SK-N-SH (cell line): Measurements from ENCODE around the gene ACVRL1. TPM values are rescaled to one million over a fixed set of nuclear protein-coding genes. Genes with fewer than 3 reads are reported as not detected.

Experiments used
- CTCF ChIA-PET: fragments of 300-600, 350-600 bp; formaldehyde crosslinking; extraction: SDS; loops from one replicate; lab custom pipeline; 2021; lab: Yijun Ruan, JAX
- POLR2A ChIA-PET: fragments of 350-600 bp; sonication (Branson Sonifier 250); formaldehyde crosslinking; extraction: SDS; loops from one replicate; lab custom pipeline; 2020; ENCODE audit warnings: antibody characterized with exemption, inconsistent platforms; lab: Yijun Ruan, JAX
- DNase-seq: peaks from one replicate; pipeline ENCODE4 v3.0.0; 2012
- H2AFZ ChIP-seq: fragments of 200-600 bp; sonication (generic); 2 replicates; pipeline ENCODE4 v1.8.1; 2016; ENCODE audit warnings: antibody characterized with exemption, mild to moderate bottlenecking, low read depth
- H3F3A ChIP-seq: fragments of 200-600 bp; sonication (generic); replicated peaks from 2 replicates; pipeline ENCODE3; 2016; ENCODE audit warnings: antibody characterized with exemption, mild to moderate bottlenecking; ENCODE audit not compliant: insufficient read depth
- H3K27ac ChIP-seq, 2 experiments: fragments of 200-500 bp in 1 of 2; fragments of 200-600 bp in 1 of 2; sonication (Bioruptor generic) in 1 of 2; sonication (generic), shearing (Covaris generic) in 1 of 2; 2 replicates each; pipeline versions ENCODE4 v1.5.1 to v1.6.1; 2014 to 2016; ENCODE audit warnings: low read depth in 2 of 2, inconsistent platforms in 1 of 2, low read length in 1 of 2, mild to moderate bottlenecking in 1 of 2, mixed read lengths in 1 of 2
- H3K27me3 ChIP-seq: fragments of 200-600 bp; sonication (generic), shearing (Covaris generic); 2 replicates; pipeline ENCODE4 v1.6.1; 2016; ENCODE audit warnings: mixed run types; ENCODE audit not compliant: insufficient read depth
- H3K36me3 ChIP-seq, 2 experiments: fragments of 200-500 bp in 1 of 2; fragments of 200-600 bp in 1 of 2; sonication (Bioruptor generic) in 1 of 2; sonication (generic) in 1 of 2; replicated peaks in 1 of 2; 2 replicates each; pipeline versions ENCODE3 to v1.5.1; 2014 to 2016; ENCODE audit warnings: low read length in 1 of 2, mild to moderate bottlenecking in 1 of 2; ENCODE audit not compliant: insufficient read depth in 2 of 2, control insufficient read depth in 1 of 2
- H3K4me1 ChIP-seq, 2 experiments: fragments of 200-500 bp in 1 of 2; fragments of 200-600 bp in 1 of 2; sonication (Bioruptor generic) in 1 of 2; sonication (generic), shearing (Covaris generic) in 1 of 2; 2 replicates each; pipeline versions ENCODE4 v1.5.1 to v1.6.1; 2014 to 2016; ENCODE audit warnings: low read depth in 1 of 2, low read length in 1 of 2, mixed run types in 1 of 2; ENCODE audit not compliant: insufficient read depth in 2 of 2, control insufficient read depth in 1 of 2
- H3K4me2 ChIP-seq: fragments of 200-600 bp; sonication (generic), shearing (Covaris generic); 2 replicates; pipeline ENCODE4 v1.6.1; 2017; ENCODE audit warnings: mixed run types
- H3K4me3 ChIP-seq, 2 experiments: fragments of 200-500 bp in 1 of 2; fragments of 200-600 bp in 1 of 2; sonication (Bioruptor generic) in 1 of 2; sonication (generic), shearing (Covaris generic) in 1 of 2; 2 replicates each; pipeline versions ENCODE4 v1.5.1 to v1.8.1; 2014 to 2016; ENCODE audit warnings: low read depth in 2 of 2, inconsistent platforms in 1 of 2, low read length in 1 of 2, mild to moderate bottlenecking in 1 of 2, mixed read lengths in 1 of 2, moderate library complexity in 1 of 2
- H3K79me2 ChIP-seq: fragments of 200-600 bp; sonication (generic); 2 replicates; pipeline ENCODE4 v1.8.1; 2017; ENCODE audit warnings: mild to moderate bottlenecking; ENCODE audit not compliant: insufficient read depth
- H3K9ac ChIP-seq: fragments of 200-600 bp; sonication (generic); 2 replicates; pipeline ENCODE4 v1.6.1; 2017; ENCODE audit warnings: mixed run types
- H3K9me2 ChIP-seq: fragments of 200-600 bp; sonication (generic); 2 replicates; pipeline ENCODE4 v1.6.1; 2017; ENCODE audit warnings: mixed run types
- H3K9me3 ChIP-seq: fragments of 200-600 bp; sonication (generic); 2 replicates; pipeline ENCODE4 v1.6.1; 2017; ENCODE audit warnings: mixed run types, mild to moderate bottlenecking, moderate library complexity
- H4K20me1 ChIP-seq: fragments of 200-600 bp; sonication (generic); 2 replicates; pipeline ENCODE4 v1.6.1; 2017; ENCODE audit warnings: mild to moderate bottlenecking, mixed run types; ENCODE audit not compliant: insufficient read depth
- ELF1 ChIP-seq: IDR thresholded peaks from 2 replicates; pipeline ENCODE4 v1.4.0; 2012
- EP300 ChIP-seq, 2 experiments: IDR thresholded peaks; 2 replicates each; pipeline versions ENCODE4 v1.4.0 to v1.6.1; 2012; ENCODE audit warnings: borderline replicate concordance in 1 of 2, low read depth in 1 of 2, low read length in 1 of 2
- EZH2phosphoT487 ChIP-seq: fragments of 200-600 bp; sonication (generic); IDR thresholded peaks from 2 replicates; pipeline ENCODE4 v1.6.1; 2017; ENCODE audit warnings: low read depth, mixed run types, mild to moderate bottlenecking, antibody characterized with exemption, moderate library complexity, borderline replicate concordance
- FOSL2 ChIP-seq: IDR thresholded peaks from 2 replicates; pipeline ENCODE4 v1.4.0; 2012; ENCODE audit warnings: low read depth, mild to moderate bottlenecking, moderate library complexity, borderline replicate concordance
- FOXJ3 ChIP-seq: sonication (generic); formaldehyde crosslinking; IDR thresholded peaks from 2 replicates; pipeline ENCODE4 v1.5.1; 2020; ENCODE audit warnings: mild to moderate bottlenecking, missing genetic modification reagents
- FOXM1 ChIP-seq: IDR thresholded peaks from 2 replicates; pipeline ENCODE4 v1.4.0; 2012; ENCODE audit warnings: low read depth, mild to moderate bottlenecking
- GABPA ChIP-seq: IDR thresholded peaks from 2 replicates; pipeline ENCODE4 v1.4.0; 2012; ENCODE audit warnings: low read depth, mild to moderate bottlenecking
- GATA2 ChIP-seq: sonication (generic); formaldehyde crosslinking; IDR thresholded peaks from 2 replicates; pipeline ENCODE4 v1.5.0; 2020; ENCODE audit warnings: mild to moderate bottlenecking, missing genetic modification reagents
- NFIC ChIP-seq: IDR thresholded peaks from 2 replicates; pipeline ENCODE4 v1.4.0; 2012; ENCODE audit warnings: borderline replicate concordance
- RFX5 ChIP-seq: IDR thresholded peaks from 2 replicates; pipeline ENCODE4 v1.6.1; 2012; ENCODE audit warnings: mild to moderate bottlenecking, improper control_type of control experiment, low read length
- USF1 ChIP-seq: IDR thresholded peaks from 2 replicates; pipeline ENCODE4 v1.4.0; 2012; ENCODE audit warnings: low read depth, borderline replicate concordance
- ZBTB33 ChIP-seq: IDR thresholded peaks from 2 replicates; pipeline ENCODE4 v1.4.0; 2012; ENCODE audit warnings: low read depth, borderline replicate concordance
- WGBS: methylation state at CpG from one replicate; pipeline ENCODE4 v1.1.6; 2017; ENCODE audit warnings: low lambda C conversion rate; 5-methylcytosine and 5-hydroxymethylcytosine counted together
- polyA plus RNA-seq, 3 experiments: library from polyadenylated mRNA; depleted of rRNA; stranded (reverse); fragments of >200 nt; gene quantifications; 2 replicates each; pipeline ENCODE4 v1.2.3, GENCODE V29; 2012

ACVRL1 gene
- polyA plus RNA-seq, 1 of the 3 experiments (the other 2 are of a cell fraction): 0.07 TPM

- no peak overlapping the region for H3K4me3 ChIP-seq
- no peaks in the 10 kb centered on the region for H3K9me2 ChIP-seq
- TF ChIP-seq EP300 (IDR thresholded peaks at IDR 0.05; ENCODE audit: borderline replicate concordance in 1 of 2, low read depth in 1 of 2, low read length in 1 of 2) (no peak; a peak in 1 of 4 replicates), FOXM1 (no peak), RFX5 (no peak), ELF1 (no peak)
- peaks cover 5% of the 10 kb centered on the region; the same call in 1 of the 2 replicates for H3K27me3 ChIP-seq
- no peaks in the 10 kb centered on the region for H3K79me2 ChIP-seq
- H3K36me3 ChIP-seq: no peaks in the 10 kb centered on the region
- H3K27ac ChIP-seq: peak overlapping the region in 1 of 2 experiments; percentile 78; a peak in 2 of 4 replicates
- peak; percentile 75 for DNase-seq
- no peak overlapping the region for H3K9ac ChIP-seq
- H3F3A ChIP-seq: no peaks in the 10 kb centered on the region
- peaks cover 5 to 48% of the 10 kb centered on the region in 2 experiments; a peak in 3 of 4 replicates for H3K4me1 ChIP-seq
- ChIA-PET CTCF (interaction anchor here (0.7 to 2.3 kb wide), 10 partner anchors 15 to 124 kb away, joined by 3 to 6 read pairs (median 4); a partner anchor contains a TSS), POLR2A (no interaction called here)
- H4K20me1 ChIP-seq: no peaks in the 10 kb centered on the region
- 4% methylated on average over 2 of the region's 2 CpGs for WGBS
- H3K9me3 ChIP-seq: no peaks in the 10 kb centered on the region
- no peak overlapping the region for H2AFZ ChIP-seq
- no peak overlapping the region for H3K4me2 ChIP-seq
These were observed 30.6 kb downstream of the ACVRL1 start for GRCh38 chr12:51937926-51938325.

- H3K9ac ChIP-seq: no peak overlapping the region
- no peak for DNase-seq
- ChIA-PET POLR2A (interaction anchor here (0.6 kb wide), 1 partner anchor 44 kb away, joined by 5 read pairs; no protein-coding TSS in a partner anchor), CTCF (interaction anchor here (0.7 to 2.1 kb wide), 7 partner anchors 15 to 87 kb away, joined by 3 to 6 read pairs (median 5); no protein-coding TSS in a partner anchor)
- peaks cover 5 to 44% of the 10 kb centered on the region in 2 experiments; a peak in 3 of 4 replicates for H3K4me1 ChIP-seq
- no peaks in the 10 kb centered on the region for H3K36me3 ChIP-seq
- no peaks in the 10 kb centered on the region for H3K9me3 ChIP-seq
- TF ChIP-seq FOXJ3 (no peak), NFIC (no peak), ELF1 (no peak), FOSL2 (no peak), ZBTB33 (no peak), GATA2 (CRISPR knock-in tag) (no peak), GABPA (no peak), EZH2phosphoT487 (no peak), USF1 (no peak)
- H3K27ac ChIP-seq: peak overlapping the region in 1 of 2 experiments; percentile 78; a peak in 2 of 4 replicates
- peaks cover 5% of the 10 kb centered on the region; the same call in 1 of the 2 replicates for H3K27me3 ChIP-seq
- H3K79me2 ChIP-seq: no peaks in the 10 kb centered on the region
- H3K4me3 ChIP-seq: no peak overlapping the region
- H3K9me2 ChIP-seq: no peaks in the 10 kb centered on the region
- 85% methylated on average over 6 of the region's 6 CpGs for WGBS
- no peak overlapping the region for H2AFZ ChIP-seq
- H3K4me2 ChIP-seq: no peak overlapping the region
- no peaks in the 10 kb centered on the region for H4K20me1 ChIP-seq
- no peaks in the 10 kb centered on the region for H3F3A ChIP-seq
These were observed 31.4 kb downstream of the ACVRL1 start for GRCh38 chr12:51938726-51939125.
